Thoracic aorta endothelial cell (primary cell): Measurements from ENCODE around the gene FYTTD1. TPM values are rescaled to one million over a fixed set of nuclear protein-coding genes. Genes with fewer than 3 reads are reported as not detected.

ENCODE experiments used
- total RNA-seq: library from RNA; depleted of rRNA; stranded (reverse); fragments of >200 nt; gene quantifications from 2 replicates; pipeline ENCODE4 v1.2.3, GENCODE V29; 2012

The FYTTD1 gene
- total RNA-seq: 62.2 and 65.4 TPM in 2 replicates

GRCh38 chr3:197749601-197750395 lies at the start of gene FYTTD1:
Gene FYTTD1, plus strand, starts transcription at chr3:197749883. Its CDS starts 89 bp downstream, at chr3:197749972.

GRCh38 chr3:197736491-197737318 lies 13.0 kb upstream of the FYTTD1 start, which contains the start of gene RUBCN:
Gene RUBCN, minus strand, starts transcription at chr3:197736904. Its CDS starts 185 bp downstream, at chr3:197736719.

GRCh38 chr3:197791113-197791891 lies 41.6 kb downstream of the FYTTD1 start, which contains the start of gene LRCH3:
Gene LRCH3, plus strand, starts transcription at chr3:197791254. Its CDS starts 25 bp downstream, at chr3:197791279.

Other genes starting within 250 kb of the FYTTD1 start
- 3.9 and 8.9 TPM in 2 replicates for gene BDH1, start 193.9 kb upstream of the FYTTD1 start, total RNA-seq
- 17.2 and 20.2 TPM in 2 replicates for gene RUBCN, start 13.0 kb upstream of the FYTTD1 start, total RNA-seq
- 65.8 and 130 TPM in 2 replicates for gene LRCH3, start 41.4 kb downstream of the FYTTD1 start, total RNA-seq
- 834 and 913 TPM in 2 replicates for gene RPL35A, start 200.3 kb downstream of the FYTTD1 start, total RNA-seq
- 6.5 and 8.8 TPM in 2 replicates for gene LMLN, start 210.3 kb downstream of the FYTTD1 start, total RNA-seq